GM21723 (cell line): ENCODE data around the gene PHF2.

ENCODE experiments used
- ATAC-seq: cut with Tn5 transposase; IDR thresholded peaks from one replicate; pipeline ENCODE4 v1.9.1; 2021; ENCODE audit warnings: mild to moderate bottlenecking, moderate library complexity; ENCODE audit not compliant: unreplicated experiment

PHF2 gene

GRCh38 chr9:93675336-93676150, 99.2 kb downstream of the PHF2 start:
- ATAC-seq, result no peak

GRCh38 chr9:93676310-93677047, 100.1 kb downstream of the PHF2 start:
- ATAC-seq, result no peak

- no peak for ATAC-seq
Observed at GRCh38 chr9:93677048-93677571, 100.7 kb downstream of the PHF2 start.

GRCh38 chr9:93677641-93678136, 101.3 kb downstream of the PHF2 start:
- no peak for ATAC-seq

GRCh38 chr9:93678199-93679019, 102.0 kb downstream of the PHF2 start:
- no peak for ATAC-seq

DNA sequence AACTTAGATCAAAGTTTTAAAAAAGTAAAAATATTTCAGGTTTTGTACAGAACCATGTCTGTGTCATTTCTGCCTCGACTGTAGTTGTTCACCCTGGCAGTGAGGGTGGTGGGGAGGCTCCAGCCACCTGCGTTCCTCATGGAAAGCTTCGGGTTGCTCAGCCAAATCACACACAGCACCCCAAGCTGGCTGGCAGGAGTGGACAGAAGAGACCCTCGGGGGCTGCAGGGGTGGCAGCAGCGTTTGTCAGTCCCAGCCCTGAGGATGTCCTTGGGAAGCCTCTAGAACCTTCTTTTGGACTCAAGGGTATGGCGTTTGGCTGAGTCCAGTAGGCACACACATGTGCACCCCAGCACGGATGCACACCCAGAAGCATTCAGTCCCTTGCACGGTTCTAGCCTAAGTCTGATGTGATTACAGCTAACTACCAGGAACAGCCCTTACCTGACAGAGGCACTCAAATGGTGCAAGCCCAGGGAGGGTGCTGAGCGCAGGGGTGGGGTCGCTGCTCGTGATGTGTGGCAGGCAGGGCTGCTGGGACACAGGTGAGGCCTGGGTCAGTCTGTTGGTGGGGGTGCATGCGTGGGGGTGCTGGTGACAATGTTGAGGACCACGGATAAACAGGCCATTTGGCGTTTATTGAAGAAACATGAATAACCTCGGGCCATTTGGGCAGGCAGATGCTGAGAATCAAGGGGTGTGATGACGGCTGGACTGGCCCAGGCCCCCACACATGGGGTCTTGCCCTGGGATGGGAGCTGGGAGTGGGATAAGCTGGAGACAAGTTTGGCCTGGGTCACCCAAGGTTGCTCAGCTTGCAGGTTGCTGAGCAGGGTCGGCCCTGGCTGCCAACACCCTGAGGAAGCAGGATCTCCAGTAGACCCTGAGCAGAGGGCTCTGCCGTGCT, 103.4 kb downstream of the PHF2 start:
- no peak for ATAC-seq

GRCh38 chr9:93680443-93681268, 104.3 kb downstream of the PHF2 start:
- no peak for ATAC-seq

DNA sequence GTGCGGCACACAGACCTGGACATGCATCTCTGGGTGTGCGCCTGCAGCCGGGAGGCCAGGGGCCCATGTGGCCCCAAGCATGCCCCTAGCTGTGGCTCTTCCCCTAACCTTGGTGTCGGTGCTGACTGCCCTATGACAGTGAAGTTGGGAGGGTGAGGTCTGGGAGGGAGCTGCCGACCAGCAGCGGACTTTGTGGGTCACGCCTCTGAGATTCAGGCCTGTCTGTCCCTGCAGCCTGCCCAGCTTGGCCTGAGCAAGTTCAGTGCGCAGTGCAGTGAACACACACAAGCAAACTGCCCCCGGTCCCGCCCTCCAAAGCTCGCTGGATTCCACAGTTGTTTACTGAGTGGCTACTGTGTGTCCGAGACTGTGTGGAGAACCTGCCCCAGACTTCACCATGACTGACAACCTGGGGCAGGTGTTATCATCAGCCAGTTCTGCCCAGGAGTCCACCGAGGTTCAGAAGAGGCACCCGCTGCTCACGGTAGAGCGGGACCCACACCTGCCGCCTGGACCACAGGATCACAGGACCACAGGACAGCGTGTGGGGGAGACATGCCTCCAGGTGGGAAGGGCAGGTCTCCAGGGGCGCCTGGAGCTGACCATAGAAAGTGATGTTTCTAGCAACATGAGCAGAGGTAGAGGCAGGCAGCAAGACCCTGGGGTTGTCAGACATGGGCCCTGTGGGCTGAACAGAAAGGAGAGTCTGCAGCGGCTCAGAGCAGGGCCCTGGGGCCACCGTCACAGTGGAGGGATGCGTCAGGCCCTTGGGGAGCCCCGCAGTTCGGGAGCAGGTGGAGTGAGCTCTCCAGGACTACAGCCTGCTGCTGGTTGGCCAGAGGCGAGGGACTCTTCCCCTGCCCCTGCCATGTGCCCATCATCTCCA, 105.1 kb downstream of the PHF2 start:
- ATAC-seq, result no peak

DNA sequence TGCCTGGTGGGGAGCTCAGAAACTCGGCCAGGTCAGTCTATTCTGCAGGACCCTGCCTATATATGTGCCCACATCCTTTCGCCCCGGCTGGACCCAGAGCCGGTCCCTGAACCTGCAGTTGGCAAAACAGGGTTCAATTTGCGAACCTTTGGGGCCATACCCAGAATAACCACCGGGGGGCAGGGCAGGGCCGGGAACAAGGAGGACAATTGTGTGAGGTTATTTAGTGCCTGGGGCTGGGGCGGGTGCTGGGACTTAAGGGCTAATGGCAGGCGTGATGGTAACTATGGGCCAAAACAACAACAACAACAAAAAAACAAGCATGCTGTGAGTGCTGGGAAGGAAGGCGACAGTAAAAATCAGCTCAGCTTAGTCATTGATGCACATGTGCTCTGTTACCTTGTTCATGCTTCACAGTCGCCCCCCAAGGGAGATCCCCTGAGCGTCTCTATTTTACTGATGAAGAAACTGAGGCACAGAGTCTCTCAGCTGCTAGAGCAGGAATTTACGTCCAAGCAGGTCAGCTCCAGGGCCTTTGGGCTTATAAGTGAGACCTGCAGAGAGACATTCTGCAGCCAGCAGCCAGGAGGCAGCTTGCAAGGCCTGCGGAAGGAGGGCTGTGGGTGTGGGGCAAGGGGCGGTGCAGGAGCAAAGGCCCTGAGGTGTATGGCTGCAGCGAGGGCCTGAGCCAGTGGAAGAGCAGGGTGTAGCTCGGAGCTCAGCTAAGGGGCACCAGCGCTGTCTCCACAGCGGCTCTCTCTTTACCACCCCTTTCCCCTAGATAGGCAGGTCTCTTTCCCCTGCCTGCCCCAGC, 106.0 kb downstream of the PHF2 start:
- ATAC-seq, result no peak

- ATAC-seq, result no peak
Observed at GRCh38 chr9:93683331-93684134, 107.1 kb downstream of the PHF2 start.

DNA sequence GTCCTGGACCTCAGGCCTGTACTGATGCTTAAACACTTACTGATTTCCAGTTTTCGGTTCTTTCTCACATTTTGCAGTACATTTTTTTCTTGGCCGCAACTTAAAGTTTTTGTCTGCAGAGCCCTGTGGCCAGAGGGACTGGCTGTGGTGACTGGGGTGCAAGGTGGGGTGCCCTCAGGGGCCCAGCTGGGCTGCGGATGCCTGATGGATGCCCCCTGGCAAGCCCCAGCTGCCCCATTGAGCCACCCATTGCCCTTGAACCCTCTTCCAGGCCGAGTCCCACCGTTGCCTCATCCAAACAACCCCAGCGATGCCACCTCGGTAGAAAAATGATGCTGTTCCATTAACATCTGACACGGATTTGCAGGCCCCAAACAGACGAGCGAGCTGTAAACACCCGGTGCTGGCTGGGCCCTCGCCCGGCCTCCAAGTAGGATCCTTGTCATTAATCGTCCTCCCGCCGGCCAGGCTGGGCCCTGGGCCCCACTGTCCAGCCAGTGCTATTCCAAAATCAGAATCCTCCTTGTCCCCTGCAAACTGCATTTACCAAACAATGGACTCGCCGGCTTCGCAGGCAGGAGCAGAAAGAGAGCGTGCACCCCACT, 107.9 kb downstream of the PHF2 start:
- ATAC-seq, result no peak

- no peak for ATAC-seq
Observed at GRCh38 chr9:93684806-93685543, 108.6 kb downstream of the PHF2 start.

DNA sequence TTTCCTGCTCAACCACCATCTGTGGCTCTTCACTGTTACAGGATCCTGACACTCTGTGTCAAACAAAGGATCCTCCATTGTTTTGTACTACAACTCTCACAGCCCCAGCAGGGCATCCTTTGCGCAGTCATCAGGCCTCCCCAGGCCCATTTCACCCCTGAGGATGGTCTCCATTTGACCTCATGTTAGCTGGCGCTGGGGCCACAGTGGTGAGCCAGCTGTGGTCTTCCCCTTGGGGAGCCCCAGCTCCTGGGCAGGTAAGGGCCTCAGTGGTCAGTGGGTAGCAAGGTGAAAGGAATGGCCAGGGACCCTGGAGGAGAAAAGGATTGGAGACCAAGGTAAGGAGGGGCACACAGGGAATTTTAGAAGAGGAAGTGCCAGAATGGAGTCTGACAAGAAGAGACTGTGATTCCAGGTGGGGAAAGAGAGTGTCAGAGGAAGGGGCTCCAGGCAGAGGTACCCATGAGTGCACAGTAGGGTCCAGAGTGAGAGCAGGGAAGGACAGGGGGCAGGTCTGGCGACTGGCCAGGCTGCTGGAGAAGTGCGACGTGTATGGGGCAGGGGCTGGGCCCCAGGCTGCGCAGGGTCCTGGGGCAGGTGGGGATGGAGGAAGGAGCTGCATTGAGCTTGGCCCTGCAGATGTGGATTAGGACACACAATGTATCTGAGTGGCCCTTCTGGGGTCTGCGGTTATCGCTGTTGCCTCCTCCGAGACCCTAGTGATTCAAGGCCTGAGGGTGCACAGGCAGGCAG, 109.9 kb downstream of the PHF2 start:
- no peak for ATAC-seq

- ATAC-seq, result no peak
Observed at GRCh38 chr9:93686880-93687236, 110.5 kb downstream of the PHF2 start.

DNA sequence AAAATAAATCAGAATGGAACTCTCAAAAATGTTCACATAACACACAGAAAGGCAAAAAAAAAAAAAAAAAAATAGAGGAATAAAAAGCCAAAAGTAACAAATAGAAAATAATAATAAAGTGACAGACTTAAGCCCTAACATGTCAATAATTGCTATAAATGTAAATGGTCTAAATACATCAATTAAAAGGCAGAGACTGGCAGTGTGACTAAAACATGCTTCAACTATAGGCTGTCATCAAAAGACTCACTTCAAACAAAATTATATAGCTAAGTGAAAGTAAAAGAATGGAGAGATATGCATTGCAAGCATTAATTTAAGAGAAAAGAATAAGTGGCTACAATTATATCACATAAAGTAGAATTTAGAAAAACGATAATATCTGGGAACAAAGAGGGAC, 114.2 kb downstream of the PHF2 start:
- no peak for ATAC-seq
